Stimulated activated CD8-positive, alpha-beta memory T cell treated with anti-CD3 and anti-CD28 coated beads, Interleukin-15, amount 100 ng/mL, for 48 hours (primary cell): ENCODE results near the gene ZFAND5.

Source experiments
- DNase-seq, 2 donors: peaks; one replicate each; pipeline ENCODE4 v3.0.0-alpha.2; 2020; ENCODE audit warnings: low read depth in 2 of 2

Gene ZFAND5

GRCh38 chr9:72324974-72325373, 40.0 kb downstream of the ZFAND5 start:
- no peak for DNase-seq

- DNase-seq, result no peak
These were observed 42.3 kb downstream of the ZFAND5 start for GRCh38 chr9:72322678-72323077.

- no peak for DNase-seq
These were observed 42.7 kb downstream of the ZFAND5 start for GRCh38 chr9:72322259-72322658.

- DNase-seq, result no peak
These were observed 49.3 kb downstream of the ZFAND5 start for GRCh38 chr9:72315510-72316311.

GRCh38 chr9:72315089-72315509, 49.9 kb downstream of the ZFAND5 start:
- DNase-seq, result no peak

GRCh38 chr9:72313507-72313906, 51.5 kb downstream of the ZFAND5 start:
- no peak for DNase-seq

- no peak for DNase-seq
These were observed 52.5 kb downstream of the ZFAND5 start for GRCh38 chr9:72312386-72312987.

GRCh38 chr9:72309364-72310133, 55.5 kb downstream of the ZFAND5 start:
- no peak for DNase-seq

- DNase-seq, result no peak
These were observed 58.2 kb downstream of the ZFAND5 start for GRCh38 chr9:72306761-72307160.

GRCh38 chr9:72305707-72306106, 59.3 kb downstream of the ZFAND5 start:
- no peak for DNase-seq

- peak in 1 of 2 donors; percentile 2 for DNase-seq
These were observed 59.9 kb downstream of the ZFAND5 start for GRCh38 chr9:72305102-72305546.

GRCh38 chr9:72304538-72304937, 60.5 kb downstream of the ZFAND5 start:
- DNase-seq, result no peak
